Measurements from ENCODE around the gene C1QB. TPM values are rescaled to one million over a fixed set of nuclear protein-coding genes. Genes with fewer than 3 reads are reported as not detected.

C1QB gene
- total and polyA plus RNA-seq, 4 donors, result 39.6 to 702 (median 431) TPM

- 42 to 52% methylated on average over 12 of the region's 12 CpGs for WGBS, 2 donors
- no peak for ATAC-seq (ENCODE audit: insufficient read depth, low FRiP score)
- no peak for TF ChIP-seq CTCF (IDR thresholded peaks at IDR 0.05; ENCODE audit: control extremely low read depth, extremely low read depth)
Measured at GRCh38 chr1:22612671-22613571, 40.1 kb upstream of the C1QB start.

GRCh38 chr1:22613572-22613918 lies 39.5 kb upstream of the C1QB start:
- H3K36me3 ChIP-seq (ENCODE audit: control insufficient read depth in 4 of 4, insufficient read depth in 4 of 4, low read length in 4 of 4), result no peaks in the 10 kb centered on the region
- no peak overlapping the region for H3K27ac ChIP-seq (ENCODE audit: low read depth in 1 of 2, low read length in 1 of 2)
- no peak overlapping the region for H3K9ac ChIP-seq (ENCODE audit: insufficient read depth in 1 of 2, low read length in 2 of 2)
- ATAC-seq (ENCODE audit: insufficient read depth, low FRiP score) (no peak), DNase-seq (no peak)
- no peak overlapping the region for H3K4me3 ChIP-seq
- H3K4me1 ChIP-seq (ENCODE audit: control insufficient read depth in 5 of 5, insufficient read depth in 5 of 5, low read length in 5 of 5), result no peaks in the 10 kb centered on the region
- peaks cover 0 to 11% (median 0%) of the 10 kb centered on the region in 4 donors for H3K9me3 ChIP-seq (ENCODE audit: control insufficient read depth in 4 of 4, insufficient read depth in 3 of 4, low read length in 3 of 4)
- no peak for TF ChIP-seq CTCF (IDR thresholded peaks at IDR 0.05; ENCODE audit: control extremely low read depth, extremely low read depth)
- WGBS, 2 donors, result 67 to 83% methylated on average over 5 of the region's 5 CpGs
- peaks cover 5 to 16% (median 7%) of the 10 kb centered on the region in 3 donors for H3K27me3 ChIP-seq (ENCODE audit: control insufficient read depth in 3 of 3, insufficient read depth in 3 of 3, low read length in 2 of 3)

More at GRCh38 chr1:22612671-22613571, 40.1 kb upstream of the C1QB start:
- H3K4me3 ChIP-seq, result no peak overlapping the region
- no peaks in the 10 kb centered on the region for H3K4me1 ChIP-seq (ENCODE audit: control insufficient read depth in 5 of 5, insufficient read depth in 5 of 5, low read length in 5 of 5)
- peaks cover 0 to 13% (median 0%) of the 10 kb centered on the region in 4 donors for H3K9me3 ChIP-seq (ENCODE audit: control insufficient read depth in 4 of 4, insufficient read depth in 3 of 4, low read length in 3 of 4)
- H3K9ac ChIP-seq (ENCODE audit: insufficient read depth in 1 of 2, low read length in 2 of 2), result no peak overlapping the region
- peaks cover 7 to 13% (median 9%) of the 10 kb centered on the region in 3 donors for H3K27me3 ChIP-seq (ENCODE audit: control insufficient read depth in 3 of 3, insufficient read depth in 3 of 3, low read length in 2 of 3)
- no peak overlapping the region for H3K27ac ChIP-seq (ENCODE audit: low read depth in 1 of 2, low read length in 1 of 2)
- DNase-seq, result no peak
- H3K36me3 ChIP-seq (ENCODE audit: control insufficient read depth in 4 of 4, insufficient read depth in 4 of 4, low read length in 4 of 4), result no peaks in the 10 kb centered on the region

- H3K4me1 ChIP-seq (ENCODE audit: control insufficient read depth in 5 of 5, insufficient read depth in 5 of 5, low read length in 5 of 5), result no peaks in the 10 kb centered on the region
- DNase-seq (no peak), ATAC-seq (ENCODE audit: insufficient read depth, low FRiP score) (no peak)
- H3K36me3 ChIP-seq (ENCODE audit: control insufficient read depth in 4 of 4, insufficient read depth in 4 of 4, low read length in 4 of 4), result no peaks in the 10 kb centered on the region
- no peak overlapping the region for H3K27ac ChIP-seq (ENCODE audit: low read depth in 1 of 2, low read length in 1 of 2)
- 50 to 64% methylated on average over 12 of the region's 12 CpGs for WGBS, 2 donors
- peaks cover 3 to 19% (median 7%) of the 10 kb centered on the region in 3 donors for H3K27me3 ChIP-seq (ENCODE audit: control insufficient read depth in 3 of 3, insufficient read depth in 3 of 3, low read length in 2 of 3)
- no peak overlapping the region for H3K4me3 ChIP-seq
- no peak for TF ChIP-seq CTCF (IDR thresholded peaks at IDR 0.05; ENCODE audit: control extremely low read depth, extremely low read depth)
- peaks cover 0 to 11% (median 0%) of the 10 kb centered on the region in 4 donors for H3K9me3 ChIP-seq (ENCODE audit: control insufficient read depth in 4 of 4, insufficient read depth in 3 of 4, low read length in 3 of 4)
- H3K9ac ChIP-seq (ENCODE audit: insufficient read depth in 1 of 2, low read length in 2 of 2), result no peak overlapping the region
Measured at GRCh38 chr1:22613951-22614350, 39.1 kb upstream of the C1QB start.

Measured in lung (tissue), 12 donors.